Measurements from ENCODE around the gene ARHGEF28. TPM values are rescaled to one million over a fixed set of nuclear protein-coding genes. Genes with fewer than 3 reads are reported as not detected.

The ARHGEF28 gene
- total RNA-seq, 1 donor, result 0.63 TPM

- H3K27me3 ChIP-seq (ENCODE audit: insufficient read depth, low read length), result no peaks in the 10 kb centered on the region
Measured at GRCh38 chr5:73747696-73748380, 121.8 kb downstream of the ARHGEF28 start.

GRCh38 chr5:73748510-73749400 lies 122.8 kb downstream of the ARHGEF28 start:
- no peaks in the 10 kb centered on the region for H3K27me3 ChIP-seq (ENCODE audit: insufficient read depth, low read length)
- H3K4me1 ChIP-seq (ENCODE audit: insufficient read depth, low read length), result no peaks in the 10 kb centered on the region
- no peaks in the 10 kb centered on the region for H3K9me3 ChIP-seq (ENCODE audit: low read depth, low read length)
- H3K4me3 ChIP-seq (ENCODE audit: low read length), result no peak overlapping the region

More at GRCh38 chr5:73747696-73748380, 121.8 kb downstream of the ARHGEF28 start:
- Histone ChIP-seq H3K9me3 (ENCODE audit: low read depth, low read length) (no peaks in the 10 kb centered on the region), H3K4me1 (ENCODE audit: insufficient read depth, low read length) (no peaks in the 10 kb centered on the region), H3K4me3 (ENCODE audit: low read length) (no peak overlapping the region)

DNA sequence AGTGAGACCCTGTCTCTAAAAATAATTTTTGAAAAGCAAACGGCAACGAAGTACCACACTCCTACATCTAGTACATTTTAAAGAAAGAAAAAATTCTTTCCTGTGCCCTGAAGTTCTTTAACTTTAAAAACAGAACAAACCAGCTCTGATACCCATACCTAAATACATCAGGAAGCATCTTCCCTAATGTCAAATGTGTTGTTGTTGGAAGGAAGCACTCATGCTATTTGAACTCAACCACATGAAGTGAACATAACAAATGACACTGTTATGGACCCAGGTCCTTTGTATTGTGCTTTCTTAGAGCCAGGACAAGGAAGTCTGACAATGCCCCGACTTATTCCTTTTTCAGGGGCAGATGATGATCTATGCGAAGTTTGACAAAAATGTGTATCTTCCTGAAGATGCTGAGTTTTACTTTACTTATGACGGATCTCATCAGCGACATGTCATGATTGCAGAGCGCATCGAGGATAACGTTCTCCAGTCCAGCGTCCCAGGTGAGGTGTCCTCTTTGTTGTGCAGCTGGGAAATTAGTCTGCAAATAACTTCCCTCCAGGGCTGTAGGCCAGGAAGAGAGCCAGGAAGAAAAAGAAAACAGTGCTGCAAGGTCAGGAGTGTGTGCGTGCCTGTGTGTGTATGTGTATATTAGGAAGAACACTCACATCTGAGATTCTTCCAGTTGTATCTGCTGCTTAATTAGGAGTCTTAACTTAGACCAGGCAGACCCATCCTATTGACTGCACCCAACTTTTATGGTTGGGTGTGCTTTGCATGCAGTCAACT lies 123.7 kb downstream of the ARHGEF28 start:
- Histone ChIP-seq H3K9me3 (ENCODE audit: low read depth, low read length) (no peaks in the 10 kb centered on the region), H3K27me3 (ENCODE audit: insufficient read depth, low read length) (no peaks in the 10 kb centered on the region), H3K4me3 (ENCODE audit: low read length) (no peak overlapping the region), H3K4me1 (ENCODE audit: insufficient read depth, low read length) (no peaks in the 10 kb centered on the region)

DNA sequence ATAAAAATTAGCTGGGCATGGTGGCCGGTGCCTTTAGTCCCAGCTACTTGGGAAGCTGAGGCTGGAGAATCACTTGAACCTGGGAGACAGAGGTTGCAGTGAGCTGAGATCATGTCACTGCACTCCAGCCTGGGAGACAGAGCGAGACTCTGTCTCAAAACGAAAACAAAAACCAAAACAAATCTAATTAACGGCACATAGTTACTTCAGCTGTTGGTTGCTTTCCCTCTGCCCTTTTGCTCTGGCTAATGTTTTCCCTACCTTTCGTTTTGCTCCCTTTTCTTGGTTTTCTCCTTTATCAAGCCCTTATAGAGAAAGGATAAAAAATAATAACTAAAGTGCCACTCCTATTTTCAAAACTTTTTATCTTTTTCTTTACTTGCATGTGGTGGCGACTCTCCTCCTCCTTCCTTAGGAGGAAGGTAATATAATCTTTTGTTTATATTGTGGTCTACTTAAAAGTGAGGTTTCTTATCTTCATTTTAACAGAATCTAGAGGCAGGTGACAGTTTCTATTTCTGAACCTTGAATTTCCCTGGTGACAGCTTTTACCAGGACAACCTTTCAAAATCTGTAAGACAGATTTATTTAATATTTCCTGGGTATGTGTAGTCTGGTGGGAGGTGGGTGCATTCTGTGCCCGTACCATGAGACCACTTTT lies 125.4 kb downstream of the ARHGEF28 start:
- no peaks in the 10 kb centered on the region for H3K9me3 ChIP-seq (ENCODE audit: low read depth, low read length)
- no peaks in the 10 kb centered on the region for H3K4me1 ChIP-seq (ENCODE audit: insufficient read depth, low read length)
- H3K27me3 ChIP-seq (ENCODE audit: insufficient read depth, low read length), result no peaks in the 10 kb centered on the region
- no peak overlapping the region for H3K4me3 ChIP-seq (ENCODE audit: low read length)

DNA sequence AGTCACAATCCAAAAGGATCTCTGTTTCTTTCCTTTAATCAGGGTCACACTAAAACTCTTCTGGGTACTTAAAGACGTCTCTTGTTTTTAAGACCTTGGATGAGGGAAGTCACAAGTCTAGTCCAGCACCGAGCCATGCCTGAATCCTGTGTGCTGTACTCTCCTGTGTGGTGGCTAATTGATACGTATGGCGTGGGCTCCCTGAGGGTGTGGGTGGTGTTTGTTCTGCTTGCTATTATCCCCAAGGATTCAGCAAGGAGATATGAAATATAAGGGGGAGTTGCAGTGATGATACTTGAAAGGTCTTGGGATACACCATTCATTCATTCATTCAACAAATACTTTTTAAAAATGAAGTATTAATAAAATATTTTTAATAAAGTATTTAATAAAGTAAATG lies 128.3 kb downstream of the ARHGEF28 start:
- Histone ChIP-seq H3K4me3 (ENCODE audit: low read length) (no peak overlapping the region), H3K4me1 (ENCODE audit: insufficient read depth, low read length) (no peaks in the 10 kb centered on the region), H3K27me3 (ENCODE audit: insufficient read depth, low read length) (no peaks in the 10 kb centered on the region), H3K9me3 (ENCODE audit: low read depth, low read length) (no peaks in the 10 kb centered on the region)

GRCh38 chr5:73757416-73757815 lies 131.4 kb downstream of the ARHGEF28 start:
- Histone ChIP-seq H3K9me3 (ENCODE audit: low read depth, low read length) (no peaks in the 10 kb centered on the region), H3K4me3 (ENCODE audit: low read length) (no peak overlapping the region), H3K4me1 (ENCODE audit: insufficient read depth, low read length) (no peaks in the 10 kb centered on the region), H3K27me3 (ENCODE audit: insufficient read depth, low read length) (no peaks in the 10 kb centered on the region)

GRCh38 chr5:73759771-73760170 lies 133.8 kb downstream of the ARHGEF28 start:
- Histone ChIP-seq H3K9me3 (ENCODE audit: low read depth, low read length) (no peaks in the 10 kb centered on the region), H3K27me3 (ENCODE audit: insufficient read depth, low read length) (no peaks in the 10 kb centered on the region), H3K4me1 (ENCODE audit: insufficient read depth, low read length) (no peaks in the 10 kb centered on the region), H3K4me3 (ENCODE audit: low read length) (no peak overlapping the region)

GRCh38 chr5:73763300-73764032 lies 137.5 kb downstream of the ARHGEF28 start:
- no peak overlapping the region for H3K4me3 ChIP-seq (ENCODE audit: low read length)
- H3K9me3 ChIP-seq (ENCODE audit: low read depth, low read length), result no peaks in the 10 kb centered on the region
- H3K27me3 ChIP-seq (ENCODE audit: insufficient read depth, low read length), result no peaks in the 10 kb centered on the region
- no peaks in the 10 kb centered on the region for H3K4me1 ChIP-seq (ENCODE audit: insufficient read depth, low read length)

- H3K4me1 ChIP-seq (ENCODE audit: insufficient read depth, low read length), result no peaks in the 10 kb centered on the region
- no peaks in the 10 kb centered on the region for H3K27me3 ChIP-seq (ENCODE audit: insufficient read depth, low read length)
- no peak overlapping the region for H3K4me3 ChIP-seq (ENCODE audit: low read length)
- H3K9me3 ChIP-seq (ENCODE audit: low read depth, low read length), result no peaks in the 10 kb centered on the region
Measured at GRCh38 chr5:73764586-73764985, 138.6 kb downstream of the ARHGEF28 start.

GRCh38 chr5:73764996-73765395 lies 139.0 kb downstream of the ARHGEF28 start:
- no peaks in the 10 kb centered on the region for H3K4me1 ChIP-seq (ENCODE audit: insufficient read depth, low read length)
- no peaks in the 10 kb centered on the region for H3K27me3 ChIP-seq (ENCODE audit: insufficient read depth, low read length)
- no peaks in the 10 kb centered on the region for H3K9me3 ChIP-seq (ENCODE audit: low read depth, low read length)
- no peak overlapping the region for H3K4me3 ChIP-seq (ENCODE audit: low read length)

DNA sequence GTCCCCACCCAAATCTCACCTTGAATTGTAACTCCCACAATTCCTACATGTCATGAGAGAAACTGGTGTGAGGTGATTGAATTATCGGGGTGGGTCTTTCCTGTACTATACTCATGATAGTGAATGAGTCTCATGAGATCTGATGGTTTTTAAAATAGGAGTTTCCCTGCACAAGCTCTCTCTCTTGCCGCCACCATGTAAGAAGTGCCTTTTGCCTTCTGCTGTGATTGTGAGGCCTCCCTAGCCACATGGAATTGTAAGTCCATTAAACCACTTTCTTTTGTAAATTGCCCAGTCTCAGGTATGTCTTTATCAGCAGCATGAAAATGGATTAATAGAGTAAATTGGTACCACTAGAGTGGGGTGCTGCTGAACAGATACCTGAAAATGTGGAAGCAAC lies 140.9 kb downstream of the ARHGEF28 start:
- no peak overlapping the region for H3K4me3 ChIP-seq (ENCODE audit: low read length)
- no peaks in the 10 kb centered on the region for H3K27me3 ChIP-seq (ENCODE audit: insufficient read depth, low read length)
- H3K9me3 ChIP-seq (ENCODE audit: low read depth, low read length), result no peaks in the 10 kb centered on the region
- H3K4me1 ChIP-seq (ENCODE audit: insufficient read depth, low read length), result no peaks in the 10 kb centered on the region

GRCh38 chr5:73770172-73771025 lies 144.4 kb downstream of the ARHGEF28 start:
- no peaks in the 10 kb centered on the region for H3K9me3 ChIP-seq (ENCODE audit: low read depth, low read length)
- H3K27me3 ChIP-seq (ENCODE audit: insufficient read depth, low read length), result no peaks in the 10 kb centered on the region
- no peak overlapping the region for H3K4me3 ChIP-seq (ENCODE audit: low read length)
- no peaks in the 10 kb centered on the region for H3K4me1 ChIP-seq (ENCODE audit: insufficient read depth, low read length)

DNA sequence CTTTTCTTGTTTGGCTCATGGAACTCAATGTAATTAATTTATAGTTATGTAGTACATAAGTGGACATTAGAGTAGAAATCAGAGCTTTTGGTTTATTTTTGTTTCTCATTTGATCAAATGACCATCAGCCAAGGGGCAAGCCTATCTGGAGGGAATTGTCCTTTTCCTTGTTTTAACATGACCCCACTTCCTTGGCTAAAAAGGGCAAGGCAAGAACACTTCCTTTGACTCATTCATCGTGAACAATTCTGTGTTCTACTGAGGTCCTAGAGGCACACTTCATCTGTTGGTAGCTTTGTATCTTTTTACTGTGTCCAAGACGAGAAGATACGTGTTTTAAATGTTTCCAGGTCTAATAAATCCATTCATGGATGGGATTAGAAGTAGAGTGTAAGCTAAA lies 148.9 kb downstream of the ARHGEF28 start:
- H3K27me3 ChIP-seq (ENCODE audit: insufficient read depth, low read length), result no peaks in the 10 kb centered on the region
- no peak overlapping the region for H3K4me3 ChIP-seq (ENCODE audit: low read length)
- H3K4me1 ChIP-seq (ENCODE audit: insufficient read depth, low read length), result no peaks in the 10 kb centered on the region
- H3K9me3 ChIP-seq (ENCODE audit: low read depth, low read length), result no peaks in the 10 kb centered on the region
